ENCODE data around the gene ABCC11. TPM values are rescaled to one million over a fixed set of nuclear protein-coding genes. Genes with fewer than 3 reads are reported as not detected.

ABCC11 gene
- total RNA-seq, 1 donor from 2014 or later = not detected

DNA sequence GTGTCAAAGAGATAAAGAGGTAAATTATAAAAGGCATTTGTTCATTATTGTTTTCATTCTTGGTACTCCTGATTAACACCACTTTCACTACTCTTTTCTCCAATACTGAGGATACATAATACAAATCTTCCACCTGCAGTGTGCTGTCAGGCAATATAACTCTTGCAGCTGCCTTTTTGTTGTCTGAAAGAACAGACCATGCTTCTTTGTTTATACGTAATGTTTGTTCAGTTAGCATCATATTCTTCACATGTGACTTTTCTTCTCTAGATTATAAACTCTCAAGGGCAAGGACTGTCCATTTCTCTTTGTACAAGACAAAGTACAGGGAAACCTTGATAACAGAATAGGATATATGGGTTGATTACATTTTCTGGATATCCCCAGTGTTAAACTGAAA lies 14.2 kb upstream of the ABCC11 start:
- Histone ChIP-seq H3K27me3 (ENCODE audit: control insufficient read depth, insufficient read depth, low read length) (no peaks in the 10 kb centered on the region), H3K4me3 (ENCODE audit: low read depth, low read length) (no peak overlapping the region), H3K36me3 (ENCODE audit: control insufficient read depth, insufficient read depth, low read length) (peaks cover 2% of the 10 kb centered on the region)
- no peak for DNase-seq (ENCODE audit: low read depth)
- TF ChIP-seq, protein P1, sequence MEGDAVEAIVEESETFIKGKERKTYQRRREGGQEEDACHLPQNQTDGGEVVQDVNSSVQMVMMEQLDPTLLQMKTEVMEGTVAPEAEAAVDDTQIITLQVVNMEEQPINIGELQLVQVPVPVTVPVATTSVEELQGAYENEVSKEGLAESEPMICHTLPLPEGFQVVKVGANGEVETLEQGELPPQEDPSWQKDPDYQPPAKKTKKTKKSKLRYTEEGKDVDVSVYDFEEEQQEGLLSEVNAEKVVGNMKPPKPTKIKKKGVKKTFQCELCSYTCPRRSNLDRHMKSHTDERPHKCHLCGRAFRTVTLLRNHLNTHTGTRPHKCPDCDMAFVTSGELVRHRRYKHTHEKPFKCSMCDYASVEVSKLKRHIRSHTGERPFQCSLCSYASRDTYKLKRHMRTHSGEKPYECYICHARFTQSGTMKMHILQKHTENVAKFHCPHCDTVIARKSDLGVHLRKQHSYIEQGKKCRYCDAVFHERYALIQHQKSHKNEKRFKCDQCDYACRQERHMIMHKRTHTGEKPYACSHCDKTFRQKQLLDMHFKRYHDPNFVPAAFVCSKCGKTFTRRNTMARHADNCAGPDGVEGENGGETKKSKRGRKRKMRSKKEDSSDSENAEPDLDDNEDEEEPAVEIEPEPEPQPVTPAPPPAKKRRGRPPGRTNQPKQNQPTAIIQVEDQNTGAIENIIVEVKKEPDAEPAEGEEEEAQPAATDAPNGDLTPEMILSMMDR (IDR thresholded peaks at IDR 0.05; ENCODE audit: insufficient read depth, low read length, poor library complexity, severe bottlenecking) = no peak

DNA sequence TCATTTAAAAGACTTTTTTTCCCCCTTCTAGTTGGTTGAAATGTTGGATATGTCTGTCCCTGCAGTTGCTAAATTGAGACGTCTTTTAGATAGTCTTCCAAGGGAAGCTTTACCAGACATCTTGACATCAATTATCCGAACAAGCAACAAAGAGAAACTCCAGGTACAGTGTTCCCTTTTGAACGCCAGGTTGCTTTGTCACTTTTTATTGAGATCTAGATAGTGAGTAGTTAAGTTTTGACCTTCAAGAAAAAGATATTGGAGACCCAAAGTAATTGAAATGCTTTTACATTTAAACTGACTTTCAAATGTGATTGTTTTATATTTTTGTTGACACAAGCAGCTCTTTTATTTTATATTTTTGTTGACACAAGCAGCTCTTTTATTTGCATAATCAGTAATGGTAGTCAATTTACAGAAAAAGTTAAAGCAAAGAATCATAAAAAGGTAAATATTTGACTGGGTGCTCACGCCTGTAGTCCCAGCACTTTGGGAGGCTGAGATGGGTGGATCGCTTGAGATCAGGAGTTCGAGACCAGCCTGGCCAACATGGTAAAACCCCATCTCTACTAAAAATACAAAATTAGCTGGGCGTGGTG lies 9.3 kb upstream of the ABCC11 start:
- Histone ChIP-seq H3K27me3 (ENCODE audit: control insufficient read depth, insufficient read depth, low read length) (no peaks in the 10 kb centered on the region), H3K4me3 (ENCODE audit: low read depth, low read length) (no peak overlapping the region), H3K36me3 (ENCODE audit: control insufficient read depth, insufficient read depth, low read length) (peaks cover 2% of the 10 kb centered on the region)
- no peak for DNase-seq (ENCODE audit: low read depth)
- TF ChIP-seq, protein P1 (IDR thresholded peaks at IDR 0.05; ENCODE audit: insufficient read depth, low read length, poor library complexity, severe bottlenecking) = no peak

DNA sequence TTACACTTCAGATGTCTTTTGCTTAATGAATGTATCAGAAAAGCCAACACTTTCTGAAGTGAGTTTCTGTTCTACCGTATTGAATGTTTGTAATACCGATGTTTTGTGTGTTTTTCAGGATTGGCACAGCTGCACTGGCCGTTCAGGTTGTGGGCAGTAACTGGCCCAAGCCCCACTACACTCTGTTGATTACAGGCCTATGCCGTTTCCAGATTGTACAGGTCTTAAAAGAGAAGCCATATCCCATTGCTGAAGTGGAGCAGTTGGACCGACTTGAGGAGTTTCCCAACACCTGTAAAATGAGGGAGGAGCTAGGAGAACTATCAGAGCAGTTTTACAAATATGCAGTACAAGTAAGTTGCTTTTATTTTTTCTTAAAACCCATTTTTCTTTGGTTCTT lies 4.7 kb upstream of the ABCC11 start:
- no peaks in the 10 kb centered on the region for H3K36me3 ChIP-seq (ENCODE audit: control insufficient read depth, insufficient read depth, low read length)
- TF ChIP-seq, protein P1 (IDR thresholded peaks at IDR 0.05; ENCODE audit: insufficient read depth, low read length, poor library complexity, severe bottlenecking) = no peak
- H3K27me3 ChIP-seq (ENCODE audit: control insufficient read depth, insufficient read depth, low read length) = no peaks in the 10 kb centered on the region
- H3K4me3 ChIP-seq (ENCODE audit: low read depth, low read length) = no peak overlapping the region
- DNase-seq (ENCODE audit: low read depth) = no peak

DNA sequence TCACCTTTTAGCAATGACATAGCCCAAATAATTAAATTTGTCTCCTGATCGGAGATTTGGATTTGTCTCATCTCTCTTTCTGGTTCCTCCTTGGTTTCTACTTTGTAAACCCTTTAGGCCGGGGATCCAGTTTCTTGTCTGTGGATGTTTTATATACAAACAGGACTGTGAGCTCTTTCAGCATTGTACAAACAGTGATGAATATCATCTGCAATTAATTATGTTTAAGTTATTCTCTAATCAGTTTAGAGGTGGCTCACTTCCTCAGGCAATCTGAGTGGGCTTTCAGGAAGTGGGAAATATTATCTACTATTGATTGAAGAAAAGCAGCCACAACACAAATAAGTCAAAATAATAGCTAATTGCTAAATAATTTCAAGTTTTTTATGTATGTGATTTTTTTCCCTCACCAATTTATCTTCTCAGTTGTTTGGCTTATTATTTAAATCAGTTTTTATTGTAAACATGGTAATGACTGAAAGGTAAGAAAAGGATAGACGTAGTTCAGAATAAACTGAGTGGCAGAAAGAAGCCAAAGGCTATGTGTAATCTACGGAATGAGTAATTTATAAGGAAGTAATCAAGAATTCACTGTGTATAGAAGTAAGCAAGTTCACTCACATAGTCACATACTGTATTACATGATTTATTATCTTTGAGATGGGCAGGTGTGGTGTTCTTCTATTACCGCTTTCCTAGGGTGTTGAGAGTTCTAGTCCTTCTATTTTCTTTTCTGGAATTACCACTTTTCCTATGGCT lies 3.4 kb upstream of the ABCC11 start:
- H3K4me3 ChIP-seq (ENCODE audit: low read depth, low read length) = no peak overlapping the region
- H3K27me3 ChIP-seq (ENCODE audit: control insufficient read depth, insufficient read depth, low read length) = no peaks in the 10 kb centered on the region
- DNase-seq (ENCODE audit: low read depth) = no peak
- TF ChIP-seq, protein P1 (IDR thresholded peaks at IDR 0.05; ENCODE audit: insufficient read depth, low read length, poor library complexity, severe bottlenecking) = no peak
- H3K36me3 ChIP-seq (ENCODE audit: control insufficient read depth, insufficient read depth, low read length) = no peaks in the 10 kb centered on the region

DNA sequence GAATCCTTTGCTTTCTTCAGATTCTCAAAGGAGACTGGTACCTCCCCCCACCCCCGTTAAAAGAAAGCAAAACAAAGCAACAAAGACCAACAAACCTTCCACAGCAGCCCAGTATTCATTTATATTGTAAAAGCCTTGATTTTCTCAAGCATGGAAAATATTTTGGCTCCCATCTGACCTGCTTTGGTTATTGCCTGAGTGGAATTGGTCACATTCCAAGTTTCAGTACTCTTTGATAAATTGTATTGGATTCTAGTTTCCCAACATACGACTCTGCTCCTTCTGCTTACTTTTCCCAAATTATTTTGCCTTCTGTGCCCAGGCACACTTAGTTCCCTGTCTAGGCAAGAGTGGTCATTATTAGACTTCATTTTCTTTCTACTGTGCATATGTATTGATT lies 1.3 kb downstream of the ABCC11 start:
- no peak overlapping the region for H3K4me3 ChIP-seq (ENCODE audit: low read depth, low read length)

More for the DNA sequence above, 1.3 kb downstream of the ABCC11 start:
- no peaks in the 10 kb centered on the region for H3K36me3 ChIP-seq (ENCODE audit: control insufficient read depth, insufficient read depth, low read length)
- TF ChIP-seq, protein P1 (IDR thresholded peaks at IDR 0.05; ENCODE audit: insufficient read depth, low read length, poor library complexity, severe bottlenecking) = no peak
- DNase-seq (ENCODE audit: low read depth) = no peak
- H3K27me3 ChIP-seq (ENCODE audit: control insufficient read depth, insufficient read depth, low read length) = no peaks in the 10 kb centered on the region

Data from kidney epithelial cell (primary cell).